Mesendoderm (in vitro differentiated cells): ENCODE data around the gene TOPORS.
A peak's percentile ranks its signal among the peaks of the same experiment; 100 is the strongest.

ENCODE experiments used
- DNase-seq: peaks from one replicate; pipeline ENCODE4 v3.0.0; 2013
- H2AK5ac ChIP-seq: 2 replicates; pipeline ENCODE4 v1.6.1; 2013; ENCODE audit warnings: low read length, inconsistent platforms
- H2BK120ac ChIP-seq: 2 replicates; pipeline ENCODE4 v1.6.1; 2013; ENCODE audit warnings: low read depth, mild to moderate bottlenecking, low read length, moderate library complexity, mixed read lengths
- H2BK15ac ChIP-seq: replicated peaks from 2 replicates; pipeline ENCODE4 v1.6.1; 2013; ENCODE audit warnings: low read depth, mild to moderate bottlenecking, moderate library complexity
- H2BK5ac ChIP-seq: 2 replicates; pipeline ENCODE4 v1.6.1; 2013; ENCODE audit warnings: low read length, inconsistent platforms
- H3K18ac ChIP-seq: 2 replicates; pipeline ENCODE4 v1.6.1; 2013; ENCODE audit warnings: mild to moderate bottlenecking, low read length, mixed read lengths
- H3K23ac ChIP-seq: one replicate; pipeline ENCODE4 v1.6.1; 2013; ENCODE audit warnings: low read length
- H3K27ac ChIP-seq: 2 replicates; pipeline ENCODE4 v1.5.1; 2013; ENCODE audit warnings: low read depth, mild to moderate bottlenecking, inconsistent platforms, low read length, moderate library complexity
- H3K27me3 ChIP-seq: 2 replicates; pipeline ENCODE4 v1.6.1; 2013; ENCODE audit warnings: low read length, control low read depth, mild to moderate bottlenecking, inconsistent platforms; ENCODE audit not compliant: insufficient read depth, poor library complexity
- H3K36me3 ChIP-seq: 2 replicates; pipeline ENCODE4 v1.6.1; 2013; ENCODE audit warnings: low read length, inconsistent platforms; ENCODE audit not compliant: control insufficient read depth, insufficient read depth
- H3K4ac ChIP-seq: one replicate; pipeline ENCODE4 v1.6.1; 2013; ENCODE audit warnings: low read depth, mild to moderate bottlenecking, low read length, moderate library complexity
- H3K4me1 ChIP-seq: 2 replicates; pipeline ENCODE4 v1.6.1; 2013; ENCODE audit warnings: low read depth, low read length, inconsistent platforms; ENCODE audit not compliant: control insufficient read depth
- H3K4me2 ChIP-seq: 2 replicates; pipeline ENCODE4 v1.6.1; 2013; ENCODE audit warnings: low read length
- H3K4me3 ChIP-seq: 2 replicates; pipeline ENCODE4 v1.5.1; 2013; ENCODE audit warnings: mild to moderate bottlenecking, low read length
- H3K56ac ChIP-seq: one replicate; pipeline ENCODE4 v1.6.1; 2013; ENCODE audit warnings: low read length
- H3K79me1 ChIP-seq: 2 replicates; pipeline ENCODE4 v1.6.1; 2013; ENCODE audit warnings: low read length, inconsistent platforms
- H3K79me2 ChIP-seq: 2 replicates; pipeline ENCODE4 v1.6.1; 2013; ENCODE audit warnings: mild to moderate bottlenecking, low read length; ENCODE audit not compliant: control insufficient read depth, insufficient read depth
- H3K9ac ChIP-seq: 2 replicates; pipeline ENCODE4 v1.6.1; 2013; ENCODE audit warnings: low read length, inconsistent platforms
- H4K5ac ChIP-seq: one replicate; pipeline ENCODE4 v1.6.1; 2013; ENCODE audit warnings: low read length
- H4K8ac ChIP-seq: one replicate; pipeline ENCODE4 v1.6.1; 2013; ENCODE audit warnings: low read depth, mild to moderate bottlenecking, control low read depth, low read length, moderate library complexity
- WGBS: extraction: QIAGEN DNeasy Blood & Tissue Kit; methylation state at CpG from one replicate; pipeline ENCODE4 v1.1.7; 2013; ENCODE audit warnings: low lambda C conversion rate, missing lambda C conversion rate; ENCODE audit not compliant: insufficient coverage; ENCODE audit errors: extremely low coverage; 5-methylcytosine and 5-hydroxymethylcytosine counted together

Gene TOPORS

GRCh38 chr9:32573821-32574220, 21.4 kb upstream of the TOPORS start:
- WGBS = no CpG with 5 or more reads among the region's 7 CpGs

GRCh38 chr9:32572900-32573523, 20.6 kb upstream of the TOPORS start, which contains the start of gene NDUFB6:
Gene NDUFB6, minus strand, starts transcription at chr9:32573159. Its CDS starts 99 bp downstream, at chr9:32573060.
- Histone ChIP-seq H3K4me1 (peaks cover 2% of the 10 kb centered on the region), H3K9ac (peak within 1 kb of the TSS; percentile 92), H3K18ac (no peak within 1 kb of the TSS), H3K27ac (peak within 1 kb of the TSS; percentile 9), H2BK15ac (no peak within 1 kb of the TSS), H3K4ac (peak within 1 kb of the TSS; percentile 37), H2AK5ac (no peak within 1 kb of the TSS), H3K27me3 (no peaks in the 10 kb centered on the region), H3K56ac (peak within 1 kb of the TSS; percentile 94), H3K4me3 (peak within 1 kb of the TSS; percentile 89), H2BK120ac (no peak within 1 kb of the TSS), H3K23ac (no peak within 1 kb of the TSS), H4K8ac (peak within 1 kb of the TSS; percentile 28), H4K5ac (peak within 1 kb of the TSS; percentile 28), H3K36me3 (no peaks in the 10 kb centered on the region), H3K79me2 (peaks cover 19% of the 10 kb centered on the region), H3K79me1 (peaks cover 7% of the 10 kb centered on the region), H3K4me2 (peak within 1 kb of the TSS; percentile 79), H2BK5ac (no peak within 1 kb of the TSS)
- no CpG with 5 or more reads among the region's 36 CpGs for WGBS
- peak; percentile 97 for DNase-seq

More at GRCh38 chr9:32573821-32574220, 21.4 kb upstream of the TOPORS start:
- Histone ChIP-seq H3K4me2 (no peak overlapping the region), H2BK5ac (no peak overlapping the region), H3K79me2 (peaks cover 18% of the 10 kb centered on the region), H3K79me1 (peaks cover 5% of the 10 kb centered on the region), H3K27ac (no peak overlapping the region), H3K27me3 (no peaks in the 10 kb centered on the region), H3K23ac (no peak overlapping the region), H2AK5ac (no peak overlapping the region), H4K5ac (no peak overlapping the region), H3K4me3 (no peak overlapping the region), H3K18ac (no peak overlapping the region), H4K8ac (peak overlapping the region; percentile 28), H3K9ac (no peak overlapping the region), H3K36me3 (no peaks in the 10 kb centered on the region), H3K56ac (no peak overlapping the region), H2BK15ac (no peak overlapping the region), H3K4me1 (peaks cover 4% of the 10 kb centered on the region), H3K4ac (no peak overlapping the region), H2BK120ac (no peak overlapping the region)
- DNase-seq = no peak

- no peak overlapping the region for H3K4ac ChIP-seq
- H3K23ac ChIP-seq = no peak overlapping the region
- H3K9ac ChIP-seq = peak overlapping the region; percentile 92
- WGBS = no CpG with 5 or more reads among the region's 17 CpGs
- H3K18ac ChIP-seq = no peak overlapping the region
- no peak overlapping the region for H2BK5ac ChIP-seq
- peak overlapping the region; percentile 72 for H3K4me2 ChIP-seq
- H3K36me3 ChIP-seq = no peaks in the 10 kb centered on the region
- no peak overlapping the region for H2AK5ac ChIP-seq
- DNase-seq = peak; percentile 91
- peaks cover 7% of the 10 kb centered on the region for H3K79me1 ChIP-seq
- H2BK120ac ChIP-seq = no peak overlapping the region
- peaks cover 19% of the 10 kb centered on the region for H3K79me2 ChIP-seq
- H2BK15ac ChIP-seq = no peak overlapping the region
- H3K27ac ChIP-seq = peak overlapping the region; percentile 9
- no peak overlapping the region for H4K8ac ChIP-seq
- H4K5ac ChIP-seq = no peak overlapping the region
- peaks cover 2% of the 10 kb centered on the region for H3K4me1 ChIP-seq
- no peaks in the 10 kb centered on the region for H3K27me3 ChIP-seq
- H3K4me3 ChIP-seq = peak overlapping the region; percentile 89
- peak overlapping the region; percentile 93 for H3K56ac ChIP-seq
Observed at GRCh38 chr9:32571969-32572899, 19.8 kb upstream of the TOPORS start.

- H3K56ac ChIP-seq = no peak overlapping the region
- no peaks in the 10 kb centered on the region for H3K27me3 ChIP-seq
- H3K27ac ChIP-seq = no peak overlapping the region
- WGBS = no CpG with 5 or more reads among the region's 4 CpGs
- no peak overlapping the region for H2AK5ac ChIP-seq
- H3K23ac ChIP-seq = no peak overlapping the region
- no peak overlapping the region for H2BK5ac ChIP-seq
- no peak overlapping the region for H3K4me2 ChIP-seq
- no peak overlapping the region for H4K5ac ChIP-seq
- no peak overlapping the region for H2BK120ac ChIP-seq
- no peak overlapping the region for H3K18ac ChIP-seq
- no peak overlapping the region for H2BK15ac ChIP-seq
- H3K9ac ChIP-seq = no peak overlapping the region
- no peak overlapping the region for H4K8ac ChIP-seq
- H3K79me1 ChIP-seq = peaks cover 11% of the 10 kb centered on the region
- H3K36me3 ChIP-seq = peaks cover 2% of the 10 kb centered on the region
- H3K4me3 ChIP-seq = no peak overlapping the region
- DNase-seq = no peak
- peaks cover 19% of the 10 kb centered on the region for H3K79me2 ChIP-seq
- H3K4me1 ChIP-seq = peaks cover 2% of the 10 kb centered on the region
- no peak overlapping the region for H3K4ac ChIP-seq
Observed at GRCh38 chr9:32570262-32570661, 17.9 kb upstream of the TOPORS start.

GRCh38 chr9:32566770-32567169, 14.4 kb upstream of the TOPORS start:
- Histone ChIP-seq H3K79me1 (peaks cover 15% of the 10 kb centered on the region), H3K9ac (no peak overlapping the region), H3K18ac (no peak overlapping the region), H3K4me2 (no peak overlapping the region), H3K27me3 (no peaks in the 10 kb centered on the region), H3K4me3 (no peak overlapping the region), H2AK5ac (no peak overlapping the region), H4K5ac (no peak overlapping the region), H3K27ac (no peak overlapping the region), H4K8ac (no peak overlapping the region), H3K23ac (no peak overlapping the region), H3K4ac (no peak overlapping the region), H2BK120ac (no peak overlapping the region), H2BK5ac (no peak overlapping the region), H3K79me2 (peaks cover 16% of the 10 kb centered on the region), H3K56ac (no peak overlapping the region), H3K4me1 (no peaks in the 10 kb centered on the region), H2BK15ac (no peak overlapping the region), H3K36me3 (peaks cover 2% of the 10 kb centered on the region)
- no peak for DNase-seq
- no CpG with 5 or more reads among the region's 26 CpGs for WGBS
